GM12875 (cell line): ENCODE data around the gene TAF11L4.
"Not testable (repeated sequence)": the region's sequence is repeated elsewhere in the genome, so short reads cannot be mapped to it uniquely, and the experiment has no call there.

Experiments used
- H3K4me3 ChIP-seq: one replicate; pipeline ENCODE4 v1.5.1; 2011; ENCODE audit warnings: low read depth, low read length, control low read depth
- TF ChIP-seq, protein P1 (sequence below): IDR thresholded peaks from 2 replicates; pipeline ENCODE4 v1.5.1; 2011; ENCODE audit warnings: low read depth, mild to moderate bottlenecking, control low read depth, inconsistent platforms, low read length, moderate library complexity, borderline replicate concordance; ENCODE audit not compliant: insufficient read depth

TAF11L4 gene

GRCh38 chr5:17492770-17493169 lies 28.8 kb upstream of the TAF11L4 start:
- TF ChIP-seq, protein P1, sequence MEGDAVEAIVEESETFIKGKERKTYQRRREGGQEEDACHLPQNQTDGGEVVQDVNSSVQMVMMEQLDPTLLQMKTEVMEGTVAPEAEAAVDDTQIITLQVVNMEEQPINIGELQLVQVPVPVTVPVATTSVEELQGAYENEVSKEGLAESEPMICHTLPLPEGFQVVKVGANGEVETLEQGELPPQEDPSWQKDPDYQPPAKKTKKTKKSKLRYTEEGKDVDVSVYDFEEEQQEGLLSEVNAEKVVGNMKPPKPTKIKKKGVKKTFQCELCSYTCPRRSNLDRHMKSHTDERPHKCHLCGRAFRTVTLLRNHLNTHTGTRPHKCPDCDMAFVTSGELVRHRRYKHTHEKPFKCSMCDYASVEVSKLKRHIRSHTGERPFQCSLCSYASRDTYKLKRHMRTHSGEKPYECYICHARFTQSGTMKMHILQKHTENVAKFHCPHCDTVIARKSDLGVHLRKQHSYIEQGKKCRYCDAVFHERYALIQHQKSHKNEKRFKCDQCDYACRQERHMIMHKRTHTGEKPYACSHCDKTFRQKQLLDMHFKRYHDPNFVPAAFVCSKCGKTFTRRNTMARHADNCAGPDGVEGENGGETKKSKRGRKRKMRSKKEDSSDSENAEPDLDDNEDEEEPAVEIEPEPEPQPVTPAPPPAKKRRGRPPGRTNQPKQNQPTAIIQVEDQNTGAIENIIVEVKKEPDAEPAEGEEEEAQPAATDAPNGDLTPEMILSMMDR: no peak
- H3K4me3 ChIP-seq: no peak overlapping the region

DNA sequence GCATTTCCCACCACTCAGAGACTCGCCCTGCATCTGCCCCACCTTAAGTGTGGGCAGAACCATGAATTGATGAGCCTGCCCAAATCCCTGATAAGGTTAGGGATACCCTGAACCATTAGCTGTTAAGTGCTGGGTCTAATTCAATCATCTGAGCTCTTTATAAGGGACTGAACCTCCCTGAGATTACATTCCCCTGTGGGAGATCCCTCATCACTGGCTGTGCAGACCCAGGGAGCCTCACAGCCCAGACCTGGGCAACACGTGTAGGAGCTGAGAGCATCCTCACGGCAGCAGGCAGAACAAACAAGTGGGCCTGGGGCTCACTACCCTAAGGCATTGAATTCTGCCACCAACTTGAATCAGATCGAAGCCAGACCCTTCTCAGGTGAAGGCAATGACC lies 24.2 kb upstream of the TAF11L4 start:
- TF ChIP-seq, protein P1: no peak
- H3K4me3 ChIP-seq: no peak overlapping the region

- not testable (repeated sequence) for H3K4me3 ChIP-seq
Measured at GRCh38 chr5:17497931-17498330, 23.7 kb upstream of the TAF11L4 start, which contains the start of gene TAF11L2. Gene TAF11L2, plus strand, starts transcription at chr5:17498231.

GRCh38 chr5:17511775-17512325 lies 9.8 kb upstream of the TAF11L4 start:
- TF ChIP-seq, protein P1: no peak
- H3K4me3 ChIP-seq: no peak overlapping the region

GRCh38 chr5:17517526-17517925 lies 4.1 kb upstream of the TAF11L4 start:
- H3K4me3 ChIP-seq: not testable (repeated sequence)

- H3K4me3 ChIP-seq: not testable (repeated sequence)
Measured at GRCh38 chr5:17518067-17518466, 3.5 kb upstream of the TAF11L4 start, which contains the start of gene TAF11L3. Gene TAF11L3, plus strand, starts transcription at chr5:17518367.

DNA sequence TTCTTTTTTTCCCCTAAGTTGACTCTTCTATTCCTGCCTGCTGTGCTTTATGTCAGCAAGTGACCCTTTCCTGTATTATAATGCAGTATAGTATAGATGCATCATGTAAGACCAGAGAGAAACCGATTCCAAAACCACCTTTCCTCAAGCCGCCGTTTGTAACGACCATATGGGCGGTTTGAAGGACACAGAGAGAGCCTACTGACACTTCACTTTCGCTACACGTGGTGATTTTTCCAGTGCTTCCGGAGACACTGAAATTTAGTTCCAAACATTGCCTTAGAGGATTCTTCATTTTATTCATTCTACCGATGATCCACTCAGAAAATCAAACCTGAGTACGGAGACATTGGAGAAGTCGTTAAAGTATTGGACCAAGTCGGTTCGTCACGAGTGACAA lies 2.1 kb upstream of the TAF11L4 start:
- H3K4me3 ChIP-seq: not testable (repeated sequence)

- H3K4me3 ChIP-seq: not testable (repeated sequence)
Measured at GRCh38 chr5:17524935-17525334, 3.3 kb downstream of the TAF11L4 start, which contains the start of gene TAF11L5. Gene TAF11L5, plus strand, starts transcription at chr5:17525235.

GRCh38 chr5:17526504-17526903 lies 4.9 kb downstream of the TAF11L4 start:
- not testable (repeated sequence) for H3K4me3 ChIP-seq

GRCh38 chr5:17528369-17528768 lies 6.8 kb downstream of the TAF11L4 start, which contains the start of gene TAF11L6:
Gene TAF11L6, plus strand, starts transcription at chr5:17528669.
- not testable (repeated sequence) for H3K4me3 ChIP-seq
